GM12878 (cell line): ENCODE data around the gene MPRIP. TPM values are rescaled to one million over a fixed set of nuclear protein-coding genes. Genes with fewer than 3 reads are reported as not detected.

Source experiments
- ATAC-seq: fragments of 200-7000 bp; cut with Tn5 transposase; 3 replicates; pipeline ENCODE4 v1.9.1; 2020; ENCODE audit warnings: mild to moderate bottlenecking, moderate library complexity
- BruUV-seq: library from RNA; stranded (reverse); fragments of 400-500 nt; replicated peaks from 2 replicates; lab custom pipeline; 2021; lab: Mats Ljungman, UMichigan
- CTCF ChIA-PET: fragments of 300-600 bp; sonication (Branson Sonifier 250); formaldehyde crosslinking; extraction: SDS; loops from one replicate; lab custom pipeline; 2021; ENCODE audit warnings: inconsistent platforms; lab: Yijun Ruan, JAX
- POLR2A ChIA-PET: fragments of 350-600 bp; formaldehyde crosslinking; extraction: SDS; loops from one replicate; lab custom pipeline; 2021; ENCODE audit warnings: inconsistent platforms; lab: Charles Lee
- RAD21 ChIA-PET: fragments of 300-600 bp; sonication (Branson Sonifier 250); formaldehyde crosslinking; loops from one replicate; lab custom pipeline; 2023; ENCODE audit warnings: antibody characterized with exemption; ENCODE audit not compliant: unreplicated experiment; lab: Charles Lee
- SMC1A ChIA-PET: fragments of 300-600 bp; sonication (Branson Sonifier 250); formaldehyde crosslinking; loops from one replicate; lab custom pipeline; 2023; ENCODE audit not compliant: unreplicated experiment, uncharacterized antibody; lab: Charles Lee
- DNase-seq: peaks from one replicate; pipeline ENCODE4 v3.0.0-alpha.2; 2011; ENCODE audit warnings: low read depth, low spot score
- FAIRE-seq: peaks from 3 replicates; lab custom pipeline; 2011; peaks lifted over from hg19 to GRCh38; lab: Jason Lieb, UNC
- H2AFZ ChIP-seq: 2 replicates; pipeline ENCODE4 v1.6.0; 2011; ENCODE audit warnings: low read depth, low read length, control low read depth; ENCODE audit not compliant: control insufficient read depth
- H3K27ac ChIP-seq: 2 replicates; pipeline ENCODE4 v1.5.1; 2011; ENCODE audit warnings: control low read depth; ENCODE audit not compliant: control insufficient read depth, insufficient read depth
- H3K27me3 ChIP-seq, 2 experiments: replicated peaks in 1 of 2; 2 replicates each; pipeline versions ENCODE4 v1.6.0 to v1.6.1; 2011; ENCODE audit warnings: low read length in 1 of 2; ENCODE audit not compliant: control insufficient read depth in 2 of 2, insufficient read depth in 2 of 2
- H3K36me3 ChIP-seq, 2 experiments: 2 replicates each; pipeline ENCODE4 v1.5.1; 2011; ENCODE audit warnings: low read length in 1 of 2; ENCODE audit not compliant: control insufficient read depth in 2 of 2, insufficient read depth in 2 of 2
- H3K4me1 ChIP-seq: 2 replicates; pipeline ENCODE4 v1.6.1; 2011; ENCODE audit warnings: mild to moderate bottlenecking, low read length, moderate library complexity, mixed read lengths; ENCODE audit not compliant: control insufficient read depth, insufficient read depth
- H3K4me2 ChIP-seq: 2 replicates; pipeline ENCODE4 v1.6.0; 2011; ENCODE audit warnings: control low read depth; ENCODE audit not compliant: control insufficient read depth, insufficient read depth
- H3K4me3 ChIP-seq: fragments of 200-600 bp; sonication (generic); 2 replicates; pipeline ENCODE4 v1.5.1; 2016
- H3K79me2 ChIP-seq: 2 replicates; pipeline ENCODE4 v1.6.0; 2011; ENCODE audit warnings: low read length; ENCODE audit not compliant: control insufficient read depth, insufficient read depth
- H3K9ac ChIP-seq: 2 replicates; pipeline ENCODE4 v1.8.0; 2011; ENCODE audit warnings: low read length, control low read depth, mixed read lengths; ENCODE audit not compliant: control insufficient read depth, insufficient read depth
- H3K9me3 ChIP-seq: replicated peaks from 3 replicates; pipeline ENCODE4 v1.5.1; 2011; ENCODE audit warnings: mild to moderate bottlenecking, low read length; ENCODE audit not compliant: control insufficient read depth, insufficient read depth
- H4K20me1 ChIP-seq: 2 replicates; pipeline ENCODE4 v1.6.0; 2011; ENCODE audit not compliant: control insufficient read depth, insufficient read depth
- BCL3 ChIP-seq: IDR thresholded peaks from 2 replicates; pipeline ENCODE4 v1.6.1; 2011; ENCODE audit warnings: borderline replicate concordance, low read depth, mild to moderate bottlenecking, moderate library complexity, low read length; ENCODE audit not compliant: insufficient read depth, poor library complexity, severe bottlenecking
- CHD2 ChIP-seq: IDR thresholded peaks from 2 replicates; pipeline ENCODE4 v1.6.1; 2011; ENCODE audit warnings: low read depth, low read length, improper control_type of control experiment, borderline replicate concordance
- DPF2 ChIP-seq: fragments of 450-650 bp; IDR thresholded peaks from 2 replicates; pipeline ENCODE4 v1.6.1; 2017; ENCODE audit warnings: mild to moderate bottlenecking
- EZH2 ChIP-seq: IDR thresholded peaks from 2 replicates; pipeline ENCODE4 v1.6.1; 2012; ENCODE audit warnings: low read depth, mild to moderate bottlenecking, control low read depth, inconsistent platforms, low read length, borderline replicate concordance; ENCODE audit not compliant: control insufficient read depth
- GABPA ChIP-seq: IDR thresholded peaks from 2 replicates; pipeline ENCODE4 v1.6.1; 2014; ENCODE audit warnings: antibody characterized with exemption, low read depth, mild to moderate bottlenecking, inconsistent platforms
- HSF1 ChIP-seq: fragments of 150-350 bp; IDR thresholded peaks from 2 replicates; pipeline ENCODE4 v1.6.1; 2014; ENCODE audit warnings: mild to moderate bottlenecking, low read depth, low read length
- IRF4 ChIP-seq: IDR thresholded peaks from 2 replicates; pipeline ENCODE4 v1.6.1; 2011; ENCODE audit warnings: low read depth, low read length
- MTA2 ChIP-seq: fragments of 450-650 bp; IDR thresholded peaks from 2 replicates; pipeline ENCODE4 v1.6.1; 2016; ENCODE audit warnings: low read depth, mild to moderate bottlenecking, moderate library complexity
- NR2C1 ChIP-seq: fragments of 450-650 bp; IDR thresholded peaks from 2 replicates; pipeline ENCODE4 v1.6.1; 2017; ENCODE audit warnings: antibody characterized with exemption, mild to moderate bottlenecking, moderate library complexity
- PAX8 ChIP-seq: fragments of 450-650 bp; IDR thresholded peaks from 2 replicates; pipeline ENCODE4 v1.6.1; 2017; ENCODE audit warnings: mild to moderate bottlenecking, moderate library complexity
- PBX3 ChIP-seq: IDR thresholded peaks from 2 replicates; pipeline ENCODE4 v1.6.1; 2011; ENCODE audit warnings: mild to moderate bottlenecking, low read depth, low read length, moderate library complexity; ENCODE audit not compliant: insufficient replicate concordance
- RFX5 ChIP-seq: IDR thresholded peaks from 2 replicates; pipeline ENCODE4 v1.6.1; 2011; ENCODE audit warnings: low read depth, low read length, improper control_type of control experiment
- RUNX3 ChIP-seq: IDR thresholded peaks from 2 replicates; pipeline ENCODE4 v1.6.1; 2012; ENCODE audit warnings: low read length, inconsistent platforms
- SIX5 ChIP-seq: IDR thresholded peaks from 2 replicates; pipeline ENCODE4 v1.6.1; 2011; ENCODE audit warnings: mild to moderate bottlenecking, low read depth, low read length, moderate library complexity; ENCODE audit not compliant: severe bottlenecking
- TAF1 ChIP-seq: IDR thresholded peaks from 2 replicates; pipeline ENCODE4 v1.6.1; 2011; ENCODE audit warnings: mild to moderate bottlenecking, low read depth, low read length, borderline replicate concordance
- TARDBP ChIP-seq: IDR thresholded peaks from 2 replicates; pipeline ENCODE4 v1.6.1; 2016; ENCODE audit warnings: borderline replicate concordance
- USF2 ChIP-seq: IDR thresholded peaks from 2 replicates; pipeline ENCODE4 v1.6.1; 2011; ENCODE audit warnings: low read depth, low read length, improper control_type of control experiment, borderline replicate concordance
- ZSCAN29 ChIP-seq: fragments of 450-650 bp; IDR thresholded peaks from 2 replicates; pipeline ENCODE4 v1.6.1; 2017; ENCODE audit warnings: mild to moderate bottlenecking, moderate library complexity
- WGBS: methylation state at CpG from one replicate; pipeline ENCODE4 v1.1.6; 2016; ENCODE audit warnings: low lambda C conversion rate; ENCODE audit not compliant: insufficient replicate concordance, insufficient coverage; ENCODE audit errors: missing lambda C conversion rate; 5-methylcytosine and 5-hydroxymethylcytosine counted together
- in situ Hi-C: fragments of 300-500 bp; cut with MboI; formaldehyde crosslinking; loops from 9 replicates; pipeline ENCODE4 v1.14.3; 2018; ENCODE audit warnings: mixed read lengths
- intact Hi-C: fragments of 100-400 bp; cut with micrococcal nuclease; formaldehyde crosslinking; loops from one replicate; pipeline ENCODE4 v1.14.2; 2022; ENCODE audit not compliant: unreplicated experiment
- polyA plus RNA-seq, 11 experiments: library from polyadenylated mRNA; depleted of rRNA in 4 of 11; unstranded in 6 of 11; stranded (reverse) in 5 of 11; fragments of >200 nt; fragmentation: Nextera tagmentation in 4 of 11; fragmentation: Illumina TruSeq in 1 of 11; extraction: Ambion mirVana in 4 of 11; extraction: Trizol in 1 of 11; gene quantifications; 1 replicate in 1 of 11; 2 replicates in 10 of 11; pipeline versions ENCODE4 v1.2.1 to v1.2.3, GENCODE V29; 2011 to 2016; ENCODE audit warnings: inconsistent platforms in 2 of 11, missing spikeins in 2 of 11, low read depth in 1 of 11
- total RNA-seq, 4 experiments: library from RNA; depleted of rRNA in 3 of 4; stranded (reverse); fragments of >200 nt in 3 of 4; fragmentation: Illumina TruSeq in 1 of 4; extraction: Trizol in 1 of 4; gene quantifications; 2 replicates each; pipeline versions ENCODE4 v1.2.1 to v1.2.3, GENCODE V29; 2013 to 2021

MPRIP gene
- total and polyA plus RNA-seq, 10 of the 15 experiments (the other 5 are each of a cell fraction or from before 2014, with no cell fraction given), result 16.5 to 168 (median 71.7) TPM

GRCh38 chr17:17229416-17230384 lies 187.4 kb downstream of the MPRIP start:
- CTCF ChIA-PET, result no interaction called here
- Histone ChIP-seq H3K4me3 (no peak overlapping the region), H3K4me1 (no peaks in the 10 kb centered on the region), H3K27me3 (no peaks in the 10 kb centered on the region), H3K36me3 (peaks cover 22% of the 10 kb centered on the region in 2 experiments), H3K27ac (no peak overlapping the region), H3K4me2 (no peak overlapping the region), H3K79me2 (no peaks in the 10 kb centered on the region), H3K9me3 (no peaks in the 10 kb centered on the region), H4K20me1 (no peaks in the 10 kb centered on the region), H2AFZ (no peak overlapping the region), H3K9ac (no peak overlapping the region)
- in situ Hi-C loops, result no loop called here
- no peak for DNase-seq
- 90% methylated on average over 26 of the region's 26 CpGs for WGBS
- TF ChIP-seq USF2 (no peak), PAX8 (no peak), DPF2 (no peak), PBX3 (no peak), TARDBP (no peak), SIX5 (no peak), HSF1 (no peak), RFX5 (no peak), RUNX3 (no peak), MTA2 (no peak), BCL3 (no peak), CHD2 (no peak), EZH2 (no peak), ZSCAN29 (no peak), GABPA (no peak), NR2C1 (no peak), TAF1 (no peak), IRF4 (no peak)
- BruUV-seq, result no TSS peak
- POLR2A ChIA-PET, result interaction anchor here (1.1 kb wide), 1 partner anchor 9 kb away, joined by 3 read pairs; no protein-coding TSS in a partner anchor
- intact Hi-C loops, result loop anchor here (10.0 kb wide), 1 partner anchor 225 kb away; no protein-coding TSS in a partner anchor
- RAD21 ChIA-PET, result interaction anchor here (0.7 kb wide), 1 partner anchor 48 kb away, joined by 3 read pairs; no protein-coding TSS in a partner anchor
- FAIRE-seq, result no peak
- no peak for ATAC-seq
- SMC1A ChIA-PET, result no interaction called here
